Parathyroid adenoma (tissue), 2 donors: ENCODE measurements around the gene BSN.

Experiments
- H2AFZ ChIP-seq: fragments of 300-600 bp; sonication (generic); one replicate; pipeline ENCODE4 v1.7.0; 2017; ENCODE audit warnings: antibody characterized with exemption, mild to moderate bottlenecking
- H3K27ac ChIP-seq: fragments of 300-600 bp; sonication (generic); one replicate; pipeline ENCODE4 v1.7.0; 2017
- H3K27me3 ChIP-seq: fragments of 300-600 bp; sonication (generic); one replicate; pipeline ENCODE4 v1.7.0; 2017; ENCODE audit warnings: low read length; ENCODE audit not compliant: control insufficient read depth, insufficient read depth
- H3K36me3 ChIP-seq: fragments of 300-600 bp; sonication (generic); one replicate; pipeline ENCODE4 v1.7.0; 2017; ENCODE audit warnings: low read length; ENCODE audit not compliant: control insufficient read depth, insufficient read depth
- H3K4me1 ChIP-seq: fragments of 300-600 bp; sonication (generic); one replicate; pipeline ENCODE4 v1.7.0; 2017; ENCODE audit warnings: control low read depth
- H3K4me2 ChIP-seq: fragments of 300-600 bp; sonication (generic); one replicate; pipeline ENCODE4 v1.7.0; 2017; ENCODE audit warnings: low read length
- H3K4me3 ChIP-seq: fragments of 300-600 bp; sonication (generic); one replicate; pipeline ENCODE4 v1.7.0; 2017; ENCODE audit warnings: low read depth, low read length
- H3K79me2 ChIP-seq: fragments of 300-600 bp; sonication (generic); one replicate; pipeline ENCODE4 v1.7.0; 2017; ENCODE audit warnings: control low read depth
- H3K9ac ChIP-seq: fragments of 300-600 bp; sonication (generic); one replicate; pipeline ENCODE4 v1.7.0; 2017; ENCODE audit warnings: mild to moderate bottlenecking
- H3K9me3 ChIP-seq: fragments of 300-600 bp; sonication (generic); one replicate; pipeline ENCODE4 v1.7.0; 2017; ENCODE audit warnings: low read length; ENCODE audit not compliant: control insufficient read depth
- TF ChIP-seq, protein P1 (sequence below): fragments of 300-600 bp; sonication (generic); IDR thresholded peaks from one replicate; pipeline ENCODE4 v1.7.0; 2017; ENCODE audit warnings: antibody characterized with exemption, mild to moderate bottlenecking
- donor health status: primary hyperparathyroidism.

BSN gene, protein sequence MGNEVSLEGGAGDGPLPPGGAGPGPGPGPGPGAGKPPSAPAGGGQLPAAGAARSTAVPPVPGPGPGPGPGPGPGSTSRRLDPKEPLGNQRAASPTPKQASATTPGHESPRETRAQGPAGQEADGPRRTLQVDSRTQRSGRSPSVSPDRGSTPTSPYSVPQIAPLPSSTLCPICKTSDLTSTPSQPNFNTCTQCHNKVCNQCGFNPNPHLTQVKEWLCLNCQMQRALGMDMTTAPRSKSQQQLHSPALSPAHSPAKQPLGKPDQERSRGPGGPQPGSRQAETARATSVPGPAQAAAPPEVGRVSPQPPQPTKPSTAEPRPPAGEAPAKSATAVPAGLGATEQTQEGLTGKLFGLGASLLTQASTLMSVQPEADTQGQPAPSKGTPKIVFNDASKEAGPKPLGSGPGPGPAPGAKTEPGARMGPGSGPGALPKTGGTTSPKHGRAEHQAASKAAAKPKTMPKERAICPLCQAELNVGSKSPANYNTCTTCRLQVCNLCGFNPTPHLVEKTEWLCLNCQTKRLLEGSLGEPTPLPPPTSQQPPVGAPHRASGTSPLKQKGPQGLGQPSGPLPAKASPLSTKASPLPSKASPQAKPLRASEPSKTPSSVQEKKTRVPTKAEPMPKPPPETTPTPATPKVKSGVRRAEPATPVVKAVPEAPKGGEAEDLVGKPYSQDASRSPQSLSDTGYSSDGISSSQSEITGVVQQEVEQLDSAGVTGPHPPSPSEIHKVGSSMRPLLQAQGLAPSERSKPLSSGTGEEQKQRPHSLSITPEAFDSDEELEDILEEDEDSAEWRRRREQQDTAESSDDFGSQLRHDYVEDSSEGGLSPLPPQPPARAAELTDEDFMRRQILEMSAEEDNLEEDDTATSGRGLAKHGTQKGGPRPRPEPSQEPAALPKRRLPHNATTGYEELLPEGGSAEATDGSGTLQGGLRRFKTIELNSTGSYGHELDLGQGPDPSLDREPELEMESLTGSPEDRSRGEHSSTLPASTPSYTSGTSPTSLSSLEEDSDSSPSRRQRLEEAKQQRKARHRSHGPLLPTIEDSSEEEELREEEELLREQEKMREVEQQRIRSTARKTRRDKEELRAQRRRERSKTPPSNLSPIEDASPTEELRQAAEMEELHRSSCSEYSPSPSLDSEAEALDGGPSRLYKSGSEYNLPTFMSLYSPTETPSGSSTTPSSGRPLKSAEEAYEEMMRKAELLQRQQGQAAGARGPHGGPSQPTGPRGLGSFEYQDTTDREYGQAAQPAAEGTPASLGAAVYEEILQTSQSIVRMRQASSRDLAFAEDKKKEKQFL (N-terminal part only)

DNA sequence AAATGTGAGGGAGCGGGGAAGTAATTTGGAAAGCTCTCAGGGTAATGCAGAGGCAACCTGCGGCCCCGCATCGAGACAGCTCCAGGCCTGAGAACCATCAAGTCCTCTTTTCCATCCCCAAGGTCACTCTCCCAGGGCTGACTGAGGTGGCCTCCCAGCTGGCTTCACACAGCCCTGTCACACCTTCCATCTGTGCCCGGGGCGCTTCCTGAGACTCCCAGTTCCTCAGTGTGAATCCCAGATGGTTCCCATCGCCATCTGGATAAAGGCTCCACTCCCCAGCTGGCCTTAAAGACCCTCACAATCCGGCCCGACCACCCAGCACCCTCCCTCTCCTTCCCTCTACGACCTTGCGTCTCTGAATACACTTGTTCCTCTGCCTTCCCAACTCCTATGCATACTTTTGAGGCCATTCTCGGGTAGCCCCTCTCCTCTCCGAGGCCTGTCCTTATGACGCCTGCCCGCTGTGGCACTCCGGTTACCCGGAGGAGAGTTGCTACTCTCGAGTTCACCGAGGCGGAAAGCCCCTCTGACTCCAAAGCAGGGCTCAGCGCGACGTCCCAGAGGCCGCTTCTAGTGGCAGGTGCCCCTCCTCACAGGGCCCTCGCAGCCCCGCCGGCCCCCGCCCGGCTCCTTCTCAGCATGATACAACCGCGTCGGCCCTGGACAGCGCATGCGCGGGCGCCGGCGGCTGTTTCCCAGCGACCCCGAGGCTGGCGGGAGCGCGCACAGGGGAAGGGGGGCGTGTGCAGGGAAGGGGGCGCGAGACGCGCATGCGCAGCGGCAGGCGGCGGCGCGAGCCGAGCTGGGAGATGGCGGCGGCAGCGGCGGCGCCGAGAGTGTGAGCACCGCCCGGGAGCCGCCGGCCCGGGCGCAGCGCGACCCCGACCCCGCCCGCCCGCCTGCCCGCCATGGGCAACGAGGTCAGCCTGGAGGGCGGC lies at the start of gene BSN:
BSN (plus strand) TSS at position 786 of the 941 bp plus-strand sequence; CDS start at position 912, 126 bp downstream.
- Histone ChIP-seq H3K27me3 (no peaks in the 10 kb centered on the region), H3K4me2 (peak within 1 kb of the TSS; percentile 100), H3K9ac (peak within 1 kb of the TSS; percentile 83), H3K4me1 (peaks cover 10% of the 10 kb centered on the region), H2AFZ (peak within 1 kb of the TSS; percentile 100), H3K79me2 (peaks cover 45% of the 10 kb centered on the region), H3K9me3 (no peaks in the 10 kb centered on the region), H3K27ac (peak within 1 kb of the TSS; percentile 72), H3K36me3 (no peaks in the 10 kb centered on the region), H3K4me3 (peak within 1 kb of the TSS; percentile 90)
- TF ChIP-seq, protein P1, sequence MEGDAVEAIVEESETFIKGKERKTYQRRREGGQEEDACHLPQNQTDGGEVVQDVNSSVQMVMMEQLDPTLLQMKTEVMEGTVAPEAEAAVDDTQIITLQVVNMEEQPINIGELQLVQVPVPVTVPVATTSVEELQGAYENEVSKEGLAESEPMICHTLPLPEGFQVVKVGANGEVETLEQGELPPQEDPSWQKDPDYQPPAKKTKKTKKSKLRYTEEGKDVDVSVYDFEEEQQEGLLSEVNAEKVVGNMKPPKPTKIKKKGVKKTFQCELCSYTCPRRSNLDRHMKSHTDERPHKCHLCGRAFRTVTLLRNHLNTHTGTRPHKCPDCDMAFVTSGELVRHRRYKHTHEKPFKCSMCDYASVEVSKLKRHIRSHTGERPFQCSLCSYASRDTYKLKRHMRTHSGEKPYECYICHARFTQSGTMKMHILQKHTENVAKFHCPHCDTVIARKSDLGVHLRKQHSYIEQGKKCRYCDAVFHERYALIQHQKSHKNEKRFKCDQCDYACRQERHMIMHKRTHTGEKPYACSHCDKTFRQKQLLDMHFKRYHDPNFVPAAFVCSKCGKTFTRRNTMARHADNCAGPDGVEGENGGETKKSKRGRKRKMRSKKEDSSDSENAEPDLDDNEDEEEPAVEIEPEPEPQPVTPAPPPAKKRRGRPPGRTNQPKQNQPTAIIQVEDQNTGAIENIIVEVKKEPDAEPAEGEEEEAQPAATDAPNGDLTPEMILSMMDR, result no peak

DNA sequence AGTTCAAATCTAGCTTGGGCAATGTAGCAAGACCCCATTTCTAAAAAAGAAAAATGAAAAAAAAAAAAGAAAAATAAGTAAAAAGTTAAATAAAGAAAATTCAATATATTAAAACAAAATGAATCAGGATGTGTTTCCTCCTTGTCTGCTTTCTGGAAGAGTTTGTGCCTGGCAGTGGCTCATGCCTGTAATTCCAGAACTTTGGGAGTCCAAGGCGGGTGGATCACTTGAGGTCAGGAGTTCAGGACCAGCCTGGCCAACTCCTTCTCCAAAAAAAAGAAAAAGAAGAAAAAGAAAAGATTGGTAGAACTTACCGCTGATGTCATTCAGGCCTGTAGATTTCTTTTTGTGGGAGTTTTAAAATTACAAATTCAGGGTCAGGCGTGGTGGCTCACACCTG lies 47.4 kb upstream of the BSN start:
- no peak overlapping the region for H3K27ac ChIP-seq
- H3K79me2 ChIP-seq, result peaks cover 20% of the 10 kb centered on the region
- H3K4me3 ChIP-seq, result no peak overlapping the region
- TF ChIP-seq, protein P1, result no peak
- H3K36me3 ChIP-seq, result no peaks in the 10 kb centered on the region
- no peaks in the 10 kb centered on the region for H3K9me3 ChIP-seq
- no peaks in the 10 kb centered on the region for H3K4me1 ChIP-seq
- no peaks in the 10 kb centered on the region for H3K27me3 ChIP-seq
- no peak overlapping the region for H2AFZ ChIP-seq
- no peak overlapping the region for H3K4me2 ChIP-seq
- H3K9ac ChIP-seq, result no peak overlapping the region

DNA sequence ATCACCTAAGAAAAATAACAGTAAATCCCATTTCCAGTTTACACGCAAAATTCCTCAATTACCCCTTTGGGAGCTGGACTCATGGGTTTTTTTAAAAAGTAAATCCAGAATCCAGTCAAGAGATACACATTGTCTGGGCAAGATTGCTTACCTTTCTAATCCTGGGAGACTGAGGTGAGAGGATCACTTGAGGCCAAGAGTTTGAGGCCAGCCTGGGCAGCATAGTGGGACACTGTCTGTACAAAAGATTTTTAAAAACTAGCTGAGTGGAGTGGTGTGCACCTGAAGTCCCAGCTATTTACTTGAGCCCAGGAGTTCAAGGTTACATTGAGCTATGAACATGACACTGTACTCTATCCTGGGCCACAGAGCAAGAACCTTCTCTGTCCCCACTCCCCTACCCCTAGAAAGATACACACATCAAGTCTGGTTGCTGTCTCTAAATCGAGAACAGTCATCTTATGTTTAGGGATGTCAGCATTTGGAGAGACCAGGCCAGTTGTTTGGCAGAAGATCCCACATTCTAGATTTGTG lies 45.2 kb upstream of the BSN start:
- Histone ChIP-seq H3K9me3 (no peaks in the 10 kb centered on the region), H3K4me2 (no peak overlapping the region), H3K27me3 (no peaks in the 10 kb centered on the region), H3K79me2 (peaks cover 18% of the 10 kb centered on the region), H3K4me3 (no peak overlapping the region), H2AFZ (no peak overlapping the region), H3K4me1 (peaks cover 4% of the 10 kb centered on the region), H3K36me3 (no peaks in the 10 kb centered on the region), H3K27ac (no peak overlapping the region), H3K9ac (no peak overlapping the region)
- TF ChIP-seq, protein P1, result no peak

DNA sequence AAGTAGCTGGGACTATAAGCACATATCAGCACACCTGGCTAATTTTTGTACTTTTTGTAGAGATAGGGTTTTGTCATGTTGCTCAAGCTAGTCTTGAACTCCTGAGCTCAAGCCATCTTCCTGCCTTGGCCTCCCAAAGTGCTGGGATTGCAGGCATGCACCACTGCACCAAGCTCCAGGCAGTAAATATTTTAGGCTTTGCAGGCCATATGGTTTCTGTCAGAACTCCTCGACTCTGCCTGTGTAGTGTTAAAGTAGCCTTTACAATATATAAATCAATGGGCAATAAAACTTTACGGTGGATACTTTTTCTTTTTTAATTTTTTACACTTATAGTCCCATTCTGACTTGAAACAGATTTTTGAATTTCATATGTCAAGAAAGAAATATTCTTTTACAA lies 42.6 kb upstream of the BSN start:
- TF ChIP-seq, protein P1, result no peak
- H2AFZ ChIP-seq, result no peak overlapping the region
- no peaks in the 10 kb centered on the region for H3K36me3 ChIP-seq
- H3K4me3 ChIP-seq, result no peak overlapping the region
- H3K9ac ChIP-seq, result no peak overlapping the region
- no peak overlapping the region for H3K4me2 ChIP-seq
- H3K4me1 ChIP-seq, result peaks cover 4% of the 10 kb centered on the region
- no peaks in the 10 kb centered on the region for H3K27me3 ChIP-seq
- H3K27ac ChIP-seq, result no peak overlapping the region
- H3K79me2 ChIP-seq, result peaks cover 28% of the 10 kb centered on the region
- H3K9me3 ChIP-seq, result no peaks in the 10 kb centered on the region
